Mesenchymal stem cell (in vitro differentiated cells and primary cell): ENCODE results near the gene USP36.
"Not testable (repeated sequence)": the region's sequence is repeated elsewhere in the genome, so short reads cannot be mapped to it uniquely, and the experiment has no call there.

Source experiments
- DNase-seq: peaks from one replicate; pipeline ENCODE4 v3.0.0-alpha.2; 2013
- H2AFZ ChIP-seq: one replicate; pipeline ENCODE4 v1.6.1; 2013; ENCODE audit warnings: low read depth, mild to moderate bottlenecking, control low read depth, inconsistent platforms, low read length, moderate library complexity
- H2AK5ac ChIP-seq: 2 replicates; pipeline ENCODE4 v1.6.1; 2013; ENCODE audit warnings: low read length, moderate library complexity, mild to moderate bottlenecking, inconsistent platforms; ENCODE audit not compliant: severe bottlenecking
- H2BK120ac ChIP-seq: one replicate; pipeline ENCODE4 v1.6.1; 2013; ENCODE audit warnings: low read depth, mild to moderate bottlenecking, inconsistent platforms, low read length, moderate library complexity
- H2BK12ac ChIP-seq, 2 experiments: one replicate each; pipeline ENCODE4 v1.6.1; 2013; ENCODE audit warnings: inconsistent platforms in 2 of 2, low read length in 2 of 2, mild to moderate bottlenecking in 2 of 2, moderate library complexity in 2 of 2, control low read depth in 1 of 2
- H2BK15ac ChIP-seq: one replicate; pipeline ENCODE4 v1.6.1; 2013; ENCODE audit warnings: mild to moderate bottlenecking, low read depth, inconsistent platforms; ENCODE audit not compliant: poor library complexity, severe bottlenecking
- H2BK5ac ChIP-seq: 2 replicates; pipeline ENCODE4 v1.6.1; 2013; ENCODE audit warnings: low read depth, mild to moderate bottlenecking, low read length, control low read depth, inconsistent platforms; ENCODE audit not compliant: poor library complexity, severe bottlenecking
- H3K14ac ChIP-seq, 2 experiments: one replicate each; pipeline ENCODE4 v1.6.1; 2013; ENCODE audit warnings: inconsistent platforms in 2 of 2, low read length in 2 of 2, control low read depth in 1 of 2, mild to moderate bottlenecking in 1 of 2, moderate library complexity in 1 of 2
- H3K18ac ChIP-seq, 2 experiments: one replicate each; pipeline ENCODE4 v1.6.1; 2013; ENCODE audit warnings: inconsistent platforms in 2 of 2, low read length in 2 of 2, control low read depth in 1 of 2, low read depth in 1 of 2, mild to moderate bottlenecking in 1 of 2
- H3K23ac ChIP-seq, 2 experiments: one replicate each; pipeline ENCODE4 v1.6.1; 2013; ENCODE audit warnings: inconsistent platforms in 2 of 2, low read length in 2 of 2, mild to moderate bottlenecking in 2 of 2, moderate library complexity in 2 of 2, control low read depth in 1 of 2
- H3K27ac ChIP-seq: 2 replicates; pipeline ENCODE4 v1.5.1; 2013; ENCODE audit warnings: mild to moderate bottlenecking, moderate library complexity, low read length, control low read depth, inconsistent platforms; ENCODE audit not compliant: poor library complexity, severe bottlenecking
- H3K27me3 ChIP-seq, 2 experiments: 2 replicates each; pipeline versions ENCODE4 v1.6.1 to v1.7.0; 2013; ENCODE audit warnings: low read length in 2 of 2, mild to moderate bottlenecking in 2 of 2, moderate library complexity in 2 of 2, control low read depth in 1 of 2, inconsistent platforms in 1 of 2; ENCODE audit not compliant: control insufficient read depth in 1 of 2, insufficient read depth in 1 of 2
- H3K36me3 ChIP-seq, 2 experiments: 2 replicates each; pipeline versions ENCODE4 v1.6.1 to v1.7.0; 2013; ENCODE audit warnings: low read length in 2 of 2, control low read depth in 1 of 2, inconsistent platforms in 1 of 2, low read depth in 1 of 2, mild to moderate bottlenecking in 1 of 2; ENCODE audit not compliant: insufficient read depth in 2 of 2, control insufficient read depth in 1 of 2
- H3K4ac ChIP-seq, 2 experiments: one replicate each; pipeline ENCODE4 v1.6.1; 2013; ENCODE audit warnings: inconsistent platforms in 2 of 2, low read length in 2 of 2, mild to moderate bottlenecking in 2 of 2, moderate library complexity in 2 of 2, control low read depth in 1 of 2, low read depth in 1 of 2
- H3K4me1 ChIP-seq: 2 replicates; pipeline ENCODE4 v1.6.1; 2013; ENCODE audit warnings: low read depth, low read length, control low read depth; ENCODE audit not compliant: control insufficient read depth, insufficient read depth
- H3K4me2 ChIP-seq: 2 replicates; pipeline ENCODE4 v1.6.1; 2013; ENCODE audit warnings: low read length, mild to moderate bottlenecking, inconsistent platforms; ENCODE audit not compliant: poor library complexity, severe bottlenecking
- H3K4me3 ChIP-seq, 2 experiments: 2 replicates each; pipeline versions ENCODE4 v1.5.1 to v1.7.0; 2013; ENCODE audit warnings: low read length in 2 of 2, mild to moderate bottlenecking in 2 of 2, control low read depth in 1 of 2, low read depth in 1 of 2; ENCODE audit not compliant: insufficient read depth in 1 of 2
- H3K79me1 ChIP-seq: replicated peaks from 2 replicates; pipeline ENCODE4 v1.6.1; 2013; ENCODE audit warnings: mild to moderate bottlenecking, control low read depth, low read length, inconsistent platforms; ENCODE audit not compliant: poor library complexity, severe bottlenecking
- H3K9ac ChIP-seq: 2 replicates; pipeline ENCODE4 v1.7.0; 2013; ENCODE audit warnings: mild to moderate bottlenecking, low read length, moderate library complexity
- H3K9me3 ChIP-seq: 2 replicates; pipeline ENCODE4 v1.7.0; 2013; ENCODE audit warnings: mild to moderate bottlenecking, low read length; ENCODE audit not compliant: control insufficient read depth
- H4K8ac ChIP-seq: one replicate; pipeline ENCODE4 v1.6.1; 2013; ENCODE audit warnings: inconsistent platforms, mild to moderate bottlenecking, low read length, moderate library complexity
- H4K91ac ChIP-seq: one replicate; pipeline ENCODE4 v1.6.1; 2013; ENCODE audit warnings: mild to moderate bottlenecking, low read length, inconsistent platforms
- WGBS: methylation state at CpG from one replicate; pipeline ENCODE4 v1.1.7; 2013; ENCODE audit warnings: mixed read lengths; 5-methylcytosine and 5-hydroxymethylcytosine counted together

USP36 gene

GRCh38 chr17:78779850-78780249 is 60.8 kb downstream of the USP36 start:
- Histone ChIP-seq H3K18ac (no peak overlapping the region), H3K14ac (no peak overlapping the region), H2AK5ac (peak overlapping the region; percentile 27), H3K9me3 (no peaks in the 10 kb centered on the region), H2BK12ac (no peak overlapping the region), H2AFZ (no peak overlapping the region), H3K27ac (peak overlapping the region; percentile 23), H4K91ac (no peak overlapping the region), H2BK120ac (no peak overlapping the region), H2BK5ac (no peak overlapping the region), H3K79me1 (peaks cover 7% of the 10 kb centered on the region), H3K4me1 (peaks cover 9% of the 10 kb centered on the region), H3K4me2 (no peak overlapping the region), H3K27me3 (no peaks in the 10 kb centered on the region), H3K36me3 (no peaks in the 10 kb centered on the region), H3K4ac (peak overlapping the region in 1 of 2 experiments; percentile 68), H3K23ac (peak overlapping the region in 1 of 2 experiments; percentile 97), H4K8ac (no peak overlapping the region), H2BK15ac (no peak overlapping the region), H3K9ac (peak overlapping the region; percentile 89), H3K4me3 (peak overlapping the region in 1 of 2 experiments; percentile 31)
- WGBS = 84% methylated on average over 3 of the region's 3 CpGs
- DNase-seq = no peak

- not testable (repeated sequence) for H4K91ac ChIP-seq, H2AFZ ChIP-seq, H2BK15ac ChIP-seq, H3K4ac ChIP-seq, H3K14ac ChIP-seq, H4K8ac ChIP-seq, H2BK12ac ChIP-seq, H3K4me2 ChIP-seq, H2BK5ac ChIP-seq, H3K9me3 ChIP-seq, H3K79me1 ChIP-seq, H3K27me3 ChIP-seq, H3K27ac ChIP-seq, H3K18ac ChIP-seq, H3K4me3 ChIP-seq, H2BK120ac ChIP-seq, H3K23ac ChIP-seq, DNase-seq, H3K36me3 ChIP-seq
- WGBS = 93% methylated on average over 2 of the region's 5 CpGs
- Histone ChIP-seq H2AK5ac (peak overlapping the region; percentile 22), H3K4me1 (peaks cover 11% of the 10 kb centered on the region), H3K9ac (peak overlapping the region; percentile 89)
Observed at GRCh38 chr17:78779286-78779651, 61.3 kb downstream of the USP36 start.

DNA sequence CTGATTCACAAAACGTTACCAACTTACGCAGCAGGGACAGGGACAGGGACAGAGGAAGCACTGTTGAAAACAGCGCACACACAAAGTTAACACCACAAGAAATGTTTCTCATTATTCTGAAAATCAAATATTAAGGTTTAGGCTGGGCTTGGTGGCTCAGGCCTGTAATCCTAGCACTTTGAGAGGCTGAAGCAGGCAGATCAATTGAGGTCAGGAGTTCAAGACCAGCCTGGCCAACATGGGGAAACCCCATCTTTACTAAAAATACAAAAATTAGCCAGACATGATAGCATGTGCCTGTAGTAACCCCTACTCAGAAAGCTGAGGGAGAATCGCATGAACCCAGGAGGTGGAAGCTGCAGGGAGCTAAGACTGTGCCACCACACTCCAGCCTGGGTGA is 62.7 kb downstream of the USP36 start:
- Histone ChIP-seq H3K27me3 (no peaks in the 10 kb centered on the region), H2BK5ac (no peak overlapping the region), H4K91ac (no peak overlapping the region), H3K36me3 (no peaks in the 10 kb centered on the region), H3K4me3 (no peak overlapping the region), H3K4ac (no peak overlapping the region), H3K4me2 (no peak overlapping the region), H3K79me1 (peaks cover 8% of the 10 kb centered on the region), H3K14ac (no peak overlapping the region), H3K9ac (no peak overlapping the region), H3K9me3 (no peaks in the 10 kb centered on the region), H3K27ac (no peak overlapping the region), H2BK15ac (no peak overlapping the region), H3K23ac (no peak overlapping the region), H2BK12ac (no peak overlapping the region), H3K18ac (no peak overlapping the region), H4K8ac (no peak overlapping the region), H2AFZ (no peak overlapping the region), H3K4me1 (peaks cover 9% of the 10 kb centered on the region), H2AK5ac (no peak overlapping the region), H2BK120ac (no peak overlapping the region)
- no peak for DNase-seq
- 90% methylated on average over 2 of the region's 4 CpGs for WGBS

- Histone ChIP-seq H3K36me3 (no peaks in the 10 kb centered on the region), H2AFZ (no peak overlapping the region), H3K27ac (no peak overlapping the region), H3K4ac (no peak overlapping the region), H2BK15ac (no peak overlapping the region), H3K18ac (peak overlapping the region in 1 of 2 experiments; percentile 55), H3K9ac (peak overlapping the region; percentile 45), H2BK12ac (no peak overlapping the region), H3K9me3 (no peaks in the 10 kb centered on the region), H3K79me1 (peaks cover 14% of the 10 kb centered on the region), H3K23ac (peak overlapping the region in 1 of 2 experiments; percentile 18), H3K27me3 (no peaks in the 10 kb centered on the region), H4K91ac (no peak overlapping the region), H2BK120ac (no peak overlapping the region), H3K4me3 (peak overlapping the region in 1 of 2 experiments; percentile 53), H3K4me1 (peaks cover 9% of the 10 kb centered on the region), H4K8ac (no peak overlapping the region), H3K4me2 (no peak overlapping the region), H3K14ac (no peak overlapping the region), H2BK5ac (no peak overlapping the region), H2AK5ac (peak overlapping the region; percentile 15)
- no peak for DNase-seq
- 93% methylated on average over 11 of the region's 12 CpGs for WGBS
Observed at GRCh38 chr17:78774956-78775571, 65.5 kb downstream of the USP36 start.
